HG03045 (cell line): ENCODE measurements around the gene SPATA25.

Source experiments
- ATAC-seq: cut with Tn5 transposase; IDR thresholded peaks from one replicate; pipeline ENCODE4 v1.9.1; 2021; ENCODE audit warnings: mild to moderate bottlenecking, moderate library complexity; ENCODE audit not compliant: unreplicated experiment

SPATA25 gene

DNA sequence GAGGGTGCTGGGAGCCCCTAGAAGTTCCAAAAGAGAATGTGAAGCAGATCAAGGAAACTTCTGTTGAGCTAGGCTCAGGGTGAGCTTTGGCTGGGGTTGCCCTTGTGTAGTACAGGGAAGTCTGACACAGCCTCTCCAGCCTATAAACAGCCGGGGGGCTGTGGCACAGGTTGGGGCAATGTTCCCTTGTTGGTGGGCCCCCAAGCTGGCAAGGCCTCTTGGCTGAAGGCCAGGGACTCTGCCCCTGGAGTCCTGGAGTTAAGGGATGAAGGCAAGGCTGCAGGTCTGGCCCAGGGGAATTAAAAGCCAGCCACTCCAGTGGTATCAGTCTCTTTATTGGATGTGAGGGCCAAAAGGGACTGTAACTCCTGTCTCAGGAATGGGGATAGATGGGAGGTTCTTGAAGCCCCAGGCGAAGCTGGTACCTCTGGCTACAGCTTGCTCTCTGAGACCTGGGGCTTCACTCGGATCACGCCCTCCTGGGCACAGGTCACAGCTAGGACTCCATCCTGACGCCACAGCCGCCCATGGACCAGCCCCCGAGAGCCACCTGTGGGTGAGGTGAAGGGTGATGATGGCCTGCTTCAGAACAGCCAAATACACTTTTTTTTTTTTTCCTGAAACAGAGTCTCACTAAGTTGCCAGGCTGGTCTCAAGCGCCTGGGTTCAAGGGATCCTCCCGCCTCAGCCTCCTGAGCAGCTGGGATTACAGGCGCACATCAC lies 45.9 kb downstream of the SPATA25 start:
- no peak for ATAC-seq

GRCh38 chr20:45840700-45841198 lies 46.7 kb downstream of the SPATA25 start:
- no peak for ATAC-seq

GRCh38 chr20:45836841-45837240 lies 50.6 kb downstream of the SPATA25 start:
- no peak for ATAC-seq
